ENCODE data around the gene ALDH1A2.

DNA sequence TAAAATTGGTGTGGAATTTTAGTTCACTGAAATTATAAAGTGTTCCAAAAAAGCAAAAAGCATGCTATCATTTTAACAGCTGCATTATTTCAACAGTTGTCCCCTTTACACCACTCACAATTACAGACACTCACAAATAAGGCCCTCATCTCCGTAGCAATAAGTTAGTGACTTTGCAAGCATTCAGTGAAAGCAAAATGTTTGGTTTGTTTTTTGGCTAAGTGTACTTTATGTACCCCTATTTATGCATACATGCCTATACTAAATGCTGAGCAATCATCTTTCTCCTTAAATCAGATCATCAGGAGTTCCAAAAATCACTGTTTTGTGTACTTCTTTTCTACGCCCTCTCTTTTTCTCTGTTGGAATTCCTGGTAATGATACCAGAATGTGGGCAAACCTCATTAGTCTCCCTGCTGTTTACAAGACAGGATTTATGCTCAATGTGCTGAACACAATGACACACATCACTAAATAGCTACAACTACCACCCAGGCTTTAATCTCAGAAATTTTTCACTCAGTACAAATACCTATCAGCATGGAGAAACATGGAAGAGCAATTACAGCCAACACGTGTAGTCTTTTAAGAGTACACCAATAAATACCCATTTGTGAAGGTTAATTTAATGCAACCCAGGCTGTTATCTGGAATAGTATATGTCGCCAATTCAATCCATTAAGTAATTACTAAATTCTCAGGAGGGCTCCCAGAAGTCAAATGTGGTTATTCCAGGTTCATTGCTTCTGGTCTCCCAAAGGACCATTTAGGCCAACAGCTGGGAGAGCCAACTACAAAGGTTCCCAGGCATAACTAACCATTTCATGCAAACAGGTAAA is 12.0 kb downstream of the ALDH1A2 start:
- no peak for TF ChIP-seq ZBTB7A (tag by site-specific recombination; IDR thresholded peaks at IDR 0.05; ENCODE audit: low read depth)
- no peak; the same call in 1 of the 2 replicates for TF ChIP-seq ZNF121 (tag by site-specific recombination; IDR thresholded peaks at IDR 0.05)
- TF ChIP-seq, protein P1, sequence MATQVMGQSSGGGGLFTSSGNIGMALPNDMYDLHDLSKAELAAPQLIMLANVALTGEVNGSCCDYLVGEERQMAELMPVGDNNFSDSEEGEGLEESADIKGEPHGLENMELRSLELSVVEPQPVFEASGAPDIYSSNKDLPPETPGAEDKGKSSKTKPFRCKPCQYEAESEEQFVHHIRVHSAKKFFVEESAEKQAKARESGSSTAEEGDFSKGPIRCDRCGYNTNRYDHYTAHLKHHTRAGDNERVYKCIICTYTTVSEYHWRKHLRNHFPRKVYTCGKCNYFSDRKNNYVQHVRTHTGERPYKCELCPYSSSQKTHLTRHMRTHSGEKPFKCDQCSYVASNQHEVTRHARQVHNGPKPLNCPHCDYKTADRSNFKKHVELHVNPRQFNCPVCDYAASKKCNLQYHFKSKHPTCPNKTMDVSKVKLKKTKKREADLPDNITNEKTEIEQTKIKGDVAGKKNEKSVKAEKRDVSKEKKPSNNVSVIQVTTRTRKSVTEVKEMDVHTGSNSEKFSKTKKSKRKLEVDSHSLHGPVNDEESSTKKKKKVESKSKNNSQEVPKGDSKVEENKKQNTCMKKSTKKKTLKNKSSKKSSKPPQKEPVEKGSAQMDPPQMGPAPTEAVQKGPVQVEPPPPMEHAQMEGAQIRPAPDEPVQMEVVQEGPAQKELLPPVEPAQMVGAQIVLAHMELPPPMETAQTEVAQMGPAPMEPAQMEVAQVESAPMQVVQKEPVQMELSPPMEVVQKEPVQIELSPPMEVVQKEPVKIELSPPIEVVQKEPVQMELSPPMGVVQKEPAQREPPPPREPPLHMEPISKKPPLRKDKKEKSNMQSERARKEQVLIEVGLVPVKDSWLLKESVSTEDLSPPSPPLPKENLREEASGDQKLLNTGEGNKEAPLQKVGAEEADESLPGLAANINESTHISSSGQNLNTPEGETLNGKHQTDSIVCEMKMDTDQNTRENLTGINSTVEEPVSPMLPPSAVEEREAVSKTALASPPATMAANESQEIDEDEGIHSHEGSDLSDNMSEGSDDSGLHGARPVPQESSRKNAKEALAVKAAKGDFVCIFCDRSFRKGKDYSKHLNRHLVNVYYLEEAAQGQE (tag by site-specific recombination; IDR thresholded peaks at IDR 0.05), result no peak
- peak; percentile 51 for TF ChIP-seq ZEB2 (tag by site-specific recombination; IDR thresholded peaks at IDR 0.05)
- TF ChIP-seq, protein P2, sequence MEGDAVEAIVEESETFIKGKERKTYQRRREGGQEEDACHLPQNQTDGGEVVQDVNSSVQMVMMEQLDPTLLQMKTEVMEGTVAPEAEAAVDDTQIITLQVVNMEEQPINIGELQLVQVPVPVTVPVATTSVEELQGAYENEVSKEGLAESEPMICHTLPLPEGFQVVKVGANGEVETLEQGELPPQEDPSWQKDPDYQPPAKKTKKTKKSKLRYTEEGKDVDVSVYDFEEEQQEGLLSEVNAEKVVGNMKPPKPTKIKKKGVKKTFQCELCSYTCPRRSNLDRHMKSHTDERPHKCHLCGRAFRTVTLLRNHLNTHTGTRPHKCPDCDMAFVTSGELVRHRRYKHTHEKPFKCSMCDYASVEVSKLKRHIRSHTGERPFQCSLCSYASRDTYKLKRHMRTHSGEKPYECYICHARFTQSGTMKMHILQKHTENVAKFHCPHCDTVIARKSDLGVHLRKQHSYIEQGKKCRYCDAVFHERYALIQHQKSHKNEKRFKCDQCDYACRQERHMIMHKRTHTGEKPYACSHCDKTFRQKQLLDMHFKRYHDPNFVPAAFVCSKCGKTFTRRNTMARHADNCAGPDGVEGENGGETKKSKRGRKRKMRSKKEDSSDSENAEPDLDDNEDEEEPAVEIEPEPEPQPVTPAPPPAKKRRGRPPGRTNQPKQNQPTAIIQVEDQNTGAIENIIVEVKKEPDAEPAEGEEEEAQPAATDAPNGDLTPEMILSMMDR (tag by site-specific recombination; IDR thresholded peaks at IDR 0.05), result no peak
